HCT116 (cell line): Measurements from ENCODE around the gene ARMC8. TPM values are rescaled to one million over a fixed set of nuclear protein-coding genes. Genes with fewer than 3 reads are reported as not detected.

Experiments
- ATAC-seq: fragments of 200-7000 bp; cut with Tn5 transposase; 2 replicates; pipeline ENCODE4 v1.9.1; 2020; ENCODE audit warnings: mild to moderate bottlenecking, moderate library complexity
- BruUV-seq: library from RNA; stranded (reverse); fragments of 400-500 nt; replicated peaks from 2 replicates; lab custom pipeline; 2021; lab: Mats Ljungman, UMichigan
- CTCF ChIA-PET: fragments of 300-600 bp; sonication (Branson Sonifier 250); formaldehyde crosslinking; loops from one replicate; lab custom pipeline; 2021; ENCODE audit warnings: antibody characterized with exemption; lab: Charles Lee
- POLR2A ChIA-PET: fragments of 300-600, 350-600 bp; sonication (Branson Sonifier 250); formaldehyde crosslinking; loops from one replicate; lab custom pipeline; 2021; ENCODE audit warnings: antibody characterized with exemption; lab: Charles Lee
- RAD21 ChIA-PET, 2 experiments: fragments of 300-600 bp; sonication (Branson Sonifier 250); formaldehyde crosslinking; loops; one replicate each; lab custom pipeline; 2023; ENCODE audit warnings: low total read pairs in 2 of 2; ENCODE audit not compliant: uncharacterized antibody in 2 of 2, unreplicated experiment in 2 of 2, low non-redundant PET in 1 of 2; lab: Charles Lee
- DNase-seq: peaks from one replicate; pipeline ENCODE4 v3.0.0-alpha.2; 2010; ENCODE audit warnings: low read depth, low spot score
- H2AFZ ChIP-seq: fragments of 200-600 bp; shearing (Covaris generic), sonication (generic); 2 replicates; pipeline ENCODE4 v1.6.1; 2017; ENCODE audit warnings: low read depth, mixed run types, mixed read lengths, antibody characterized with exemption, low read length; ENCODE audit not compliant: poor library complexity, severe bottlenecking
- H3K27ac ChIP-seq: 2 replicates; pipeline ENCODE4 v1.5.1; 2012; ENCODE audit warnings: low read depth, low read length
- H3K27me3 ChIP-seq: fragments of 200-600 bp; sonication (generic); 2 replicates; pipeline ENCODE4 v1.6.1; 2016; ENCODE audit warnings: mixed run types, low read length, mixed read lengths; ENCODE audit not compliant: insufficient read depth
- H3K36me3 ChIP-seq, 2 experiments: fragments of 200-500 bp in 1 of 2; fragments of 200-600 bp in 1 of 2; sonication (Bioruptor generic) in 1 of 2; sonication (generic) in 1 of 2; 2 replicates each; pipeline versions ENCODE4 v1.5.1 to v1.6.1; 2014 to 2016; ENCODE audit warnings: low read length in 2 of 2, inconsistent platforms in 1 of 2, mixed read lengths in 1 of 2, mixed run types in 1 of 2; ENCODE audit not compliant: insufficient read depth in 2 of 2, control insufficient read depth in 1 of 2
- H3K4me1 ChIP-seq, 2 experiments: fragments of 200-600 bp in 1 of 2; sonication (generic) in 1 of 2; 2 replicates each; pipeline versions ENCODE4 v1.5.1 to v1.6.1; 2012 to 2017; ENCODE audit warnings: low read length in 2 of 2, inconsistent platforms in 1 of 2, mild to moderate bottlenecking in 1 of 2, mixed read lengths in 1 of 2, mixed run types in 1 of 2, moderate library complexity in 1 of 2; ENCODE audit not compliant: insufficient read depth in 2 of 2, control insufficient read depth in 1 of 2
- H3K4me2 ChIP-seq: fragments of 200-600 bp; sonication (generic); 2 replicates; pipeline ENCODE4 v1.6.1; 2017; ENCODE audit warnings: mixed run types, low read length, mixed read lengths
- H3K4me3 ChIP-seq, 2 experiments: fragments of 200-600 bp in 1 of 2; sonication (generic) in 1 of 2; replicated peaks in 1 of 2; 2 replicates each; pipeline ENCODE4 v1.5.1; 2011 to 2016; ENCODE audit warnings: low read length in 2 of 2, control low read depth in 1 of 2, low read depth in 1 of 2, mild to moderate bottlenecking in 1 of 2, mixed read lengths in 1 of 2, mixed run types in 1 of 2
- H3K79me2 ChIP-seq: fragments of 200-600 bp; sonication (generic); 2 replicates; pipeline ENCODE4 v1.6.1; 2017; ENCODE audit warnings: mild to moderate bottlenecking, mixed run types, low read length, moderate library complexity, mixed read lengths; ENCODE audit not compliant: insufficient read depth
- H3K9ac ChIP-seq: fragments of 200-600 bp; sonication (generic); 2 replicates; pipeline ENCODE4 v1.6.1; 2016; ENCODE audit warnings: low read length, mixed read lengths
- H3K9me2 ChIP-seq: fragments of 200-600 bp; sonication (generic), shearing (Covaris generic); 2 replicates; pipeline ENCODE4 v1.6.1; 2017; ENCODE audit warnings: mixed run types, mild to moderate bottlenecking, moderate library complexity; ENCODE audit not compliant: insufficient read depth
- H3K9me3 ChIP-seq, 2 experiments: fragments of 200-500 bp in 1 of 2; fragments of 200-600 bp in 1 of 2; sonication (Bioruptor generic) in 1 of 2; sonication (generic) in 1 of 2; 2 replicates each; pipeline ENCODE4 v1.6.1; 2014 to 2017; ENCODE audit warnings: low read length in 2 of 2, mixed read lengths in 2 of 2, inconsistent platforms in 1 of 2, low read depth in 1 of 2, mild to moderate bottlenecking in 1 of 2, mixed run types in 1 of 2, moderate library complexity in 1 of 2; ENCODE audit not compliant: control insufficient read depth in 1 of 2, insufficient read depth in 1 of 2
- H4K20me1 ChIP-seq: fragments of 200-600 bp; sonication (generic), shearing (Covaris generic); 2 replicates; pipeline ENCODE4 v1.6.1; 2017; ENCODE audit warnings: mixed run types, mild to moderate bottlenecking, moderate library complexity; ENCODE audit not compliant: insufficient read depth
- CBX3 ChIP-seq: IDR thresholded peaks from 2 replicates; pipeline ENCODE4 v1.6.1; 2012; ENCODE audit warnings: low read depth
- CEBPB ChIP-seq: IDR thresholded peaks from 2 replicates; pipeline ENCODE4 v1.6.1; 2012; ENCODE audit warnings: low read depth
- CTCF ChIP-seq, 3 experiments: fragments of 200-600 bp in 1 of 3; sonication (generic) in 1 of 3; IDR thresholded peaks in 2 of 3; conservative IDR thresholded peaks in 1 of 3; 2 replicates each; pipeline ENCODE4 v1.5.1; 2012 to 2017; ENCODE audit warnings: low read depth in 2 of 3, low read length in 2 of 3, antibody characterized with exemption in 1 of 3, borderline replicate concordance in 1 of 3, control low read depth in 1 of 3, mild to moderate bottlenecking in 1 of 3, mixed read lengths in 1 of 3, mixed run types in 1 of 3, moderate library complexity in 1 of 3; ENCODE audit not compliant: insufficient read depth in 1 of 3
- EGR1 ChIP-seq: IDR thresholded peaks from 2 replicates; pipeline ENCODE4 v1.6.1; 2012; ENCODE audit warnings: low read depth
- ELF1 ChIP-seq: IDR thresholded peaks from 2 replicates; pipeline ENCODE4 v1.6.1; 2012; ENCODE audit warnings: low read depth, borderline replicate concordance
- EZH2 ChIP-seq: fragments of 200-600 bp; sonication (generic); IDR thresholded peaks from 2 replicates; pipeline ENCODE4 v1.6.1; 2017; ENCODE audit warnings: antibody characterized with exemption, mixed run types
- EZH2phosphoT487 ChIP-seq: fragments of 200-600 bp; IDR thresholded peaks from 2 replicates; pipeline ENCODE4 v1.6.1; 2018; ENCODE audit warnings: antibody characterized with exemption, borderline replicate concordance
- FOSL1 ChIP-seq: IDR thresholded peaks from 2 replicates; pipeline ENCODE4 v1.6.1; 2012; ENCODE audit warnings: low read depth
- JUND ChIP-seq: IDR thresholded peaks from 2 replicates; pipeline ENCODE4 v1.6.1; 2012
- POLR2A ChIP-seq: IDR thresholded peaks from 2 replicates; pipeline ENCODE4 v1.7.0; 2011; ENCODE audit warnings: borderline replicate concordance; ENCODE audit not compliant: insufficient read depth, insufficient read length; ENCODE audit errors: extremely low read depth
- RAD21 ChIP-seq: IDR thresholded peaks from 2 replicates; pipeline ENCODE4 v1.6.1; 2012; ENCODE audit warnings: low read depth, mild to moderate bottlenecking
- REST ChIP-seq: IDR thresholded peaks from 2 replicates; pipeline ENCODE4 v1.6.1; 2012; ENCODE audit warnings: low read depth
- SIN3A ChIP-seq: IDR thresholded peaks from 2 replicates; pipeline ENCODE4 v1.6.1; 2012; ENCODE audit warnings: low read depth
- ZFX ChIP-seq: fragments of 450-650 bp; IDR thresholded peaks from 2 replicates; pipeline ENCODE4 v1.6.1; 2017
- ZNF274 ChIP-seq: fragments of 200-500 bp; sonication (Bioruptor generic); IDR thresholded peaks from 2 replicates; pipeline ENCODE4 v1.6.1; 2014; ENCODE audit warnings: mild to moderate bottlenecking, low read depth, low read length, inconsistent platforms
- intact Hi-C: fragments of 100-400 bp; cut with micrococcal nuclease; formaldehyde crosslinking; loops from 2 replicates; pipeline ENCODE4 v1.10.0; 2022
- total RNA-seq: library from RNA; stranded (reverse); gene quantifications from one replicate; pipeline ENCODE4 v1.2.1, GENCODE V29; 2021; ENCODE audit not compliant: unreplicated experiment

Gene ARMC8
- total RNA-seq, 1 experiment from 2014 or later, result 36.2 TPM

- Histone ChIP-seq H3K36me3 (peaks cover 0 to 18% of the 10 kb centered on the region in 2 experiments; a peak in 2 of 4 replicates), H3K9me2 (no peaks in the 10 kb centered on the region), H3K4me2 (no peak overlapping the region), H3K4me3 (no peak overlapping the region), H3K9ac (no peak overlapping the region), H2AFZ (no peak overlapping the region), H3K4me1 (no peaks in the 10 kb centered on the region), H3K9me3 (no peaks in the 10 kb centered on the region), H3K79me2 (no peaks in the 10 kb centered on the region), H3K27me3 (no peaks in the 10 kb centered on the region), H4K20me1 (no peaks in the 10 kb centered on the region), H3K27ac (no peak overlapping the region)
- no peak for TF ChIP-seq POLR2A
- TF ChIP-seq CBX3, result no peak
- TF ChIP-seq ELF1, result no peak
- TF ChIP-seq SIN3A, result no peak
- no peak for TF ChIP-seq FOSL1
- TF ChIP-seq ZFX, result no peak
- intact Hi-C loops, result no loop called here
- RAD21 ChIA-PET, result no interaction called here
- ATAC-seq (no peak), DNase-seq (no peak)
- BruUV-seq, result no TSS peak
- CTCF ChIA-PET, result no interaction called here
- POLR2A ChIA-PET, result no interaction called here
Measured at GRCh38 chr3:138249636-138250035, 62.5 kb downstream of the ARMC8 start.

- Histone ChIP-seq H3K4me2 (no peak overlapping the region), H3K4me3 (no peak overlapping the region), H3K36me3 (peaks cover 0 to 3% of the 10 kb centered on the region in 2 experiments; a peak in 2 of 4 replicates), H3K4me1 (no peaks in the 10 kb centered on the region), H3K27ac (no peak overlapping the region), H3K9ac (no peak overlapping the region), H3K79me2 (no peaks in the 10 kb centered on the region), H3K9me2 (no peaks in the 10 kb centered on the region), H4K20me1 (no peaks in the 10 kb centered on the region), H3K27me3 (no peaks in the 10 kb centered on the region), H2AFZ (no peak overlapping the region), H3K9me3 (no peaks in the 10 kb centered on the region)
- intact Hi-C loops, result no loop called here
- ATAC-seq (no peak), DNase-seq (no peak)
- no TSS peak for BruUV-seq
- CTCF ChIA-PET, result no interaction called here
- RAD21 ChIA-PET, result no interaction called here
- POLR2A ChIA-PET, result no interaction called here
- TF ChIP-seq FOSL1, result no peak
- TF ChIP-seq EZH2, result no peak
- no peak for TF ChIP-seq EGR1
- TF ChIP-seq REST, result no peak
- no peak for TF ChIP-seq CTCF (IDR thresholded peaks at IDR 0.05 in 2 of 3, conservative IDR thresholded peaks at IDR 0.05 in 1 of 3; ENCODE audit: borderline replicate concordance in 1 of 3, insufficient read depth in 1 of 3, low read depth in 2 of 3, low read length in 2 of 3)
- no peak for TF ChIP-seq RAD21
- no peak for TF ChIP-seq ZNF274
- no peak for TF ChIP-seq ELF1
- no peak for TF ChIP-seq EZH2phosphoT487
- TF ChIP-seq JUND, result no peak
- TF ChIP-seq CEBPB, result no peak
- TF ChIP-seq, all 23 proteins: peak for 0
Measured at GRCh38 chr3:138253609-138254008, 66.5 kb downstream of the ARMC8 start.
